ENCODE data around the gene EQTN.

The EQTN gene

GRCh38 chr9:27311184-27311583, 14.2 kb upstream of the EQTN start:
- no peaks in the 10 kb centered on the region for H3K9me2 ChIP-seq (replicated peaks; ENCODE audit: insufficient read depth, low read length)
- no peak overlapping the region for H3K4me3 ChIP-seq (ENCODE audit: low read length)
- H3K27me3 ChIP-seq (replicated peaks; ENCODE audit: insufficient read depth, low read length), result no peaks in the 10 kb centered on the region
- H3K79me2 ChIP-seq (ENCODE audit: low read length), result no peaks in the 10 kb centered on the region
- no peak for DNase-seq
- H3K27ac ChIP-seq (ENCODE audit: low read length), result no peak overlapping the region
- no peaks in the 10 kb centered on the region for H3F3A ChIP-seq (ENCODE audit: insufficient read depth, low read length)
- no peak overlapping the region for H3K4me2 ChIP-seq (ENCODE audit: low read depth, low read length)
- H3K9ac ChIP-seq (ENCODE audit: low read length), result no peak overlapping the region
- H3K9me3 ChIP-seq (replicated peaks; ENCODE audit: insufficient read depth, low read length), result no peaks in the 10 kb centered on the region
- H4K20me1 ChIP-seq (ENCODE audit: insufficient read depth, low read length), result no peaks in the 10 kb centered on the region
- H2AFZ ChIP-seq (ENCODE audit: low read length), result no peak overlapping the region
- no peaks in the 10 kb centered on the region for H3K4me1 ChIP-seq (ENCODE audit: low read length)
- no peak for TF ChIP-seq EZH2 (optimal IDR thresholded peaks at IDR 0.05; ENCODE audit: low read depth, low read length)
- TF ChIP-seq CTCF (IDR thresholded peaks at IDR 0.05; ENCODE audit: low read length), result no peak
- no peak for TF ChIP-seq EZH2phosphoT487 (IDR thresholded peaks at IDR 0.05; ENCODE audit: low read length)
- H3K36me3 ChIP-seq (replicated peaks; ENCODE audit: insufficient read depth, low read length), result no peaks in the 10 kb centered on the region

GRCh38 chr9:27310582-27310981, 13.6 kb upstream of the EQTN start:
- no peaks in the 10 kb centered on the region for H3K4me1 ChIP-seq (ENCODE audit: low read length)
- H3K9ac ChIP-seq (ENCODE audit: low read length), result no peak overlapping the region
- H3K27ac ChIP-seq (ENCODE audit: low read length), result no peak overlapping the region
- no peaks in the 10 kb centered on the region for H3K79me2 ChIP-seq (ENCODE audit: low read length)
- H3K4me2 ChIP-seq (ENCODE audit: low read depth, low read length), result no peak overlapping the region
- no peak for TF ChIP-seq EZH2 (optimal IDR thresholded peaks at IDR 0.05; ENCODE audit: low read depth, low read length)
- TF ChIP-seq EZH2phosphoT487 (IDR thresholded peaks at IDR 0.05; ENCODE audit: low read length), result no peak
- no peak for TF ChIP-seq CTCF (IDR thresholded peaks at IDR 0.05; ENCODE audit: low read length)
- DNase-seq, result no peak
- no peaks in the 10 kb centered on the region for H3K36me3 ChIP-seq (replicated peaks; ENCODE audit: insufficient read depth, low read length)
- no peak overlapping the region for H3K4me3 ChIP-seq (ENCODE audit: low read length)
- no peaks in the 10 kb centered on the region for H3K27me3 ChIP-seq (replicated peaks; ENCODE audit: insufficient read depth, low read length)
- H3F3A ChIP-seq (ENCODE audit: insufficient read depth, low read length), result no peaks in the 10 kb centered on the region
- H4K20me1 ChIP-seq (ENCODE audit: insufficient read depth, low read length), result no peaks in the 10 kb centered on the region
- no peaks in the 10 kb centered on the region for H3K9me3 ChIP-seq (replicated peaks; ENCODE audit: insufficient read depth, low read length)
- no peak overlapping the region for H2AFZ ChIP-seq (ENCODE audit: low read length)
- no peaks in the 10 kb centered on the region for H3K9me2 ChIP-seq (replicated peaks; ENCODE audit: insufficient read depth, low read length)

- H3K9me2 ChIP-seq (replicated peaks; ENCODE audit: insufficient read depth, low read length), result no peaks in the 10 kb centered on the region
- no peaks in the 10 kb centered on the region for H4K20me1 ChIP-seq (ENCODE audit: insufficient read depth, low read length)
- no peak overlapping the region for H3K27ac ChIP-seq (ENCODE audit: low read length)
- no peak for DNase-seq
- no peaks in the 10 kb centered on the region for H3K36me3 ChIP-seq (replicated peaks; ENCODE audit: insufficient read depth, low read length)
- TF ChIP-seq EZH2phosphoT487 (IDR thresholded peaks at IDR 0.05; ENCODE audit: low read length), result no peak
- TF ChIP-seq CTCF (IDR thresholded peaks at IDR 0.05; ENCODE audit: low read length), result no peak
- TF ChIP-seq EZH2 (optimal IDR thresholded peaks at IDR 0.05; ENCODE audit: low read depth, low read length), result no peak
- H3K4me2 ChIP-seq (ENCODE audit: low read depth, low read length), result no peak overlapping the region
- H3K4me1 ChIP-seq (ENCODE audit: low read length), result no peaks in the 10 kb centered on the region
- no peaks in the 10 kb centered on the region for H3K27me3 ChIP-seq (replicated peaks; ENCODE audit: insufficient read depth, low read length)
- no peaks in the 10 kb centered on the region for H3K9me3 ChIP-seq (replicated peaks; ENCODE audit: insufficient read depth, low read length)
- no peak overlapping the region for H2AFZ ChIP-seq (ENCODE audit: low read length)
- H3F3A ChIP-seq (ENCODE audit: insufficient read depth, low read length), result no peaks in the 10 kb centered on the region
- no peaks in the 10 kb centered on the region for H3K79me2 ChIP-seq (ENCODE audit: low read length)
- H3K9ac ChIP-seq (ENCODE audit: low read length), result no peak overlapping the region
- H3K4me3 ChIP-seq (ENCODE audit: low read length), result no peak overlapping the region
Measured at GRCh38 chr9:27308691-27309390, 11.9 kb upstream of the EQTN start.

Measured in MM.1S (cell line).